NCI-H2029 (cell line): Measurements from ENCODE around the gene TEX261.
"Not testable (repeated sequence)": the region's sequence is repeated elsewhere in the genome, so short reads cannot be mapped to it uniquely, and the experiment has no call there.

Source experiments
- DNase-seq: peaks from one replicate; lab custom pipeline; 2025; lab: John Stamatoyannopoulos, UW

TEX261 gene

DNA sequence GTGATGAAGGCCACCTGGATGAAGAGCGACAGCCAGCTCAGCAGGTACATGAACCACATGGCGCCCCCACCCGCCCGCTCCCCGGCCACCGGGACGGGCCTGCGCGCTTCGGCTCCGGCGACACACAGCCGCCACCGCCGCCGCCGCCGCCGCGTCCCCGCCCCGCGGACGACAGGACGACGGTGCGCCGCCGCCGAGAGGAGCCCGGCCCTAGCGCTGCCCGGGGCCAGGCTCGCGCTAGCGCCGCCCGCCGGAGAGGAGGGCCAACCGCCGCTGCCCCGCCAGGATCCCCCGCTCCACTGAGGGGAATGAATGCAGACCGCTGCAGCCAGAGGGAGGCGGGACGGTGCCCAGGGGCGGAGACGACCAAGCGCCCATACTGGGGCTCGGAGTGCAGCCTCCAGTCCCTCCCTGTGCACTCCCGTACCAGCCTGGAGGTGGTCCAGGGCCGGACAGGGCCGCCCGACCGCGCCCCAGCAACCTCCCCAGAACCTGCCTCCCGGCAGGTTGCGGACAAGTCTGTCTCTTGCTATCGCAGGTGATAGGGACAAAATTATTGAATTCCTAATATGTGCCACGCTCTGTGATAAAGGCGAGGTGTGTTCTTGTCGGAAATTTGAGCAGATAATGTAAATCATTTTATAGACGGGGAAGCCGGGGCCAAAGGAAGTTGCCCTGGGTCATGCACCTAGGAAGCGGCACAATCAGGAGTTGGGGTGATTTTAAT is at the start of gene TEX261:
Gene TEX261 (minus strand): TSS at position 175 of the 727 bp plus-strand sequence. CDS start 116 bp downstream, at position 59.
- peak; percentile 72 for DNase-seq

DNA sequence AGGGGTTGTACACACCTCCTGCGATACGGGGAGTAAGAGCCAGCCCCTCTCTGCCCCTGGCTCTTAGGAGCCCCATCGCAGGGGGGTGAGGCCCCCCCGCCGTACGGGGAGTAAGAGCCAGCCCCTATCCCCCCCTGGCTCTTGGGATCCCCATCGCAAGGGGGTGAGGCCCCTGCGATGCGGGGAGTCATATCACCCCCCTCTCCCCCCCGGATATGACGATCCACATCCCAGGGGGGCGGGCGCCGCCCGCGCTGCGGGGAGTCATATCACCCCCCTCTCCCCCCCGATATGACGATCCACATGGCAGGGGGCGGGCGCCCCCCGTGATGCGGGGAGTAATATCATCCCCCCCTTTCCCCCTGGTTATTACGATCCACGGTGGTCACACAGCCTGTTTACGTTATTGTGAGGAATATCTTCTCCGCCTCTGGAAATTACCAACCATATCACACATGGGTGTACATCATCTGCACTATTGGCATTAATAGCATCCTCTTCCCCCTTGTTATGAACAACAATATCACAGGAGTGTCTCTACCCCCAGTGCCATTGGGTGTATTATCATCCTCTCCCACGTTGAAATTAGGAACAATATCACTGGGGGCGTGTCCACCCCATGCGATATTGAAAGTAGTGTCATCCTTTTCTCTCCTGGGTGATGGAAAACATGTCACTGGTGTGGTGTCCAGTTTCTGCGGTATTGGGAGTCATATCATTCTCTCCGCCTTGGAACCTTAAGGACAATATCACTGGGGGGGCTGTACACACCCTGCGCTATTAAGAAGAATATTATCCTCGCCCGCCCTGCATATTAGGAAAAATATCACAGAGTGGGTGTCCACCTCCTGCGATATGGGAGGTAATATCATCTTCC is 49.1 kb upstream of the TEX261 start:
- DNase-seq: no peak

DNA sequence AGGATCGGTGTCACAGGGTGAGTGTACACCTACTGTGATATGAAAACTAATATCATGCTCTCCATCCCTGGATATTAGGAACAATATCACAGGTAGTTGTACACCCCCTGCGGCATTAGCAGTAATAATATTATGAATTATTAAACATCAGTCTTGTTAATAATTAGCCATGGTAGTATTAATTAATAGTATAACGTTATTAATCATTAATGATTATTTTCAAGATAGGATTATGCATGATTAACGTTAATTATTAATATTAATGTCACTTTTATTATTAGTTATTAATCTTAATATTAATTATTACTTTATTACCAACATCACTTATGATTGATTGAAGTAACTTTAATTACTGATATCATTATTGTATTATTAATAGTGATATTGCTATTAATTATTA is 47.6 kb upstream of the TEX261 start:
- DNase-seq: no peak

DNA sequence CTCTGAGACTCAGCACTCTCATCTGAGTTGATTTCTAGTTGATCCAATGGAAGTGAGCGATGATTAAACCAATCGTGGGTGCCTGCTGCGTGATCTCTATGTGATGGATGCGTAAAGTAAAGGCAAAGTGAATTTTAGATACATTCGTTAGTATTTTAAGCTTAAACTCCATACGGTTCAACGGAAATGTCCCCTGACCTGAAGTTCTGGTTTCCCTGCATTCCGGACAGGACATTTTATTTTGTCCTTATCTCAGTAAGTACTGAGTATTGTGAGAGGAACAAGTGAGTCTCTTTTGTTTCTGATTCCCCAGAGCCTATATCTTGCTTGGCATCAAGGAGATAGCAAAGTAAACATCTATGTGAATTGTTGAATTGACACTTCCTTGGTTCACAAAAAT is 41.6 kb upstream of the TEX261 start:
- not testable (repeated sequence) for DNase-seq

DNA sequence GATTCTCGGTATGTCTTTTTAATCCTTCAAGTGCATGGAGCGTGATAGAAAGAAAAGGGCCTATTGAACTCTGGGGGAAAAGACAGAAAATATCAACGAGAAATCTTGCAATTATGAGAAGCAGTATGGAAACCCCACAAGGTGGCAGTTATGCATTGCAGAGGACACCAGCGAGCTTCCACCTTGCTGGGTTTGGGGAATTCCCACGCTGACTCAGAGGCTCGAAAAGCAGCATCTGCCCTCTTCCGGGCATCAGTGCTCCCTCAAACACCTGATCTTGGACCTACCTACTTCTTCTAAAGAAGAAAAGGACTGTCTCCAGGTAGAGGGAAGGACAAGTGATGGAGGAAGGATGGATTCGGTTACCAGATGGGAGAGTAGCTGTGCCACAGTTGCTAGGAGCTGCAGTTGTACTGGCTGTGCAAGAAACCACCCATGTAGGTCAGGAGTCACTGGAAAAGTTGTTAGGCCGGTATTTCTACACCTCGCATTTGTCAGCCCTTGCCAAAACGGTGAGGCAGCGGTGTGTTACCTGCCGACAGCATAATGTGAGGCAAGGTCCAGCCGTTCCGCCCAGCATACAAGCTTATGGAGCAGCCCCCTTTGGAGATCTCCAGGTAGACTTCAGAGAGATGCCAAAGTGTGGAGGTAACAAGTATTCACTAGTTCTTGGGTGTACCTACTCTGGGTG is 29.0 kb upstream of the TEX261 start:
- DNase-seq: not testable (repeated sequence)

DNA sequence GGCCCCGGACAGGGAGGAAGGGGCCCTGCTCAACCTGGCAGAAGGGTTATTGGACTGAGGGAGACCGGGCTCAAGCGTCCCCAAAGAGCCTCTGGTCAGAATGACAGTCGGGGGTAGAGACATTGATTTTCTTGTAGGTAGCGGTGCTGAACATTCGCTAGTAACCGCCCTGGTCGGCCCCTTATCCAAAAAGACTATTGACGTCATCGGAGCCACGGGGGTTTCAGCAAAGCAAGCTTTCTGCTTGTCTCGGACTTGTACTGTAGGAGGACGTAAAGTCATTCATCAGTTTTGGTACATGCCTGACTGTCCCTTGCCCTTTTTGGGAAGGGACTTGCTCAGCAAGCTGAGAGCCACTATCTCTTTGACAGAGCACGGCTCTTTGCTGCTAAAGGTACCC is 26.7 kb upstream of the TEX261 start:
- not testable (repeated sequence) for DNase-seq

DNA sequence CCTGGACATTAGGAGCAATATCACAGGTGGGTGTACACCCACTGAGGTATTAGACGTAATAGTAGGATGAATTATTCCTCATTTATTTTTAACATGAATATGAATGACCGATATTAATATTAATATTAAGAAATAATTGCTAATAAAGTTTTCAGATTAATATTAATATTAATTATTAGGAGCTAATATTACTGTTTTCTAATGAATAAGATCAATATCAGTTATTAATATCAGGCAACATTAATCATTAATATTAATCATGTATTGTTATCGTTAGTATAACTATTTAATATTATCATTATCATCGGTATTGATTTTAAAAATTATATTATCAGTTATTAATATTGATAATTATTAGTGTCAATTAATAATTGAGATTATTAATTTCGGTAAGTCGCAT is 25.3 kb upstream of the TEX261 start:
- not testable (repeated sequence) for DNase-seq

DNA sequence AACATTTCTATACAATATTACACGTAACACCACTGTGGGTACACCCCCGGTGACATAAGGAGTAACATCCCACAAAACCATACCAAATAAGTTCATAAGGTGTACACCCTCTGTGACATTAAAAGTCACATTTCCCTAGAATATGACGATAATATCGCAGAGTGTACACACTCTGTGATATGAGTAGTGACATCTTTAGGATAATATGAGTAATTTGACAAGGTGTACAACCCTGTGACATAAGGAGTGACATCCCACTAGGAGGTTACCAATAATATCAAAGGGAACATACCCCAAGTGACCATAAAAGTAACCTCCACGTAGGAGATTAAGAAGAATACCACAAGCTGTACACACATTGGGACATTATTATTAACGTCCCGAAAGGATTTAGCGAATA is 24.0 kb upstream of the TEX261 start:
- no peak for DNase-seq

DNA sequence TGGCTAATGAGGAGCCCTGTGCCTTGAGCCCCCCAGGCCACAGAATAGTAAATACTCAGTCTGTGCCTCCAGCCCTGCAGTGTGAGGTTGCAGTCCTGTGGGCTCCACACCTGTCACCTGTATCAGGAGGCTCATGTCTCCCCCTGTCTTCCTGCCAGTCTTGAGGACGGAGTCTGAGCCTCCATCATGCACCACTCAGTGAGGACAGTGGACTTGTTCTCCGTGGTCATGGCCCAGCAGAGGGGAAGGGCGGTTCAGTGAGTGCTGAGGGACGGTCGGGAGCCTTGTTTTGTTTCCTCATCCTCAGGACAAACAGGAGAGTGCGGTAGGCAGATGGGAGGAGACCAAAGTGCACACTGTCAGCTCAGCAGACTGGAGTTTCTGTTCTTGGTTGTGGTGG is 17.1 kb upstream of the TEX261 start:
- not testable (repeated sequence) for DNase-seq

DNA sequence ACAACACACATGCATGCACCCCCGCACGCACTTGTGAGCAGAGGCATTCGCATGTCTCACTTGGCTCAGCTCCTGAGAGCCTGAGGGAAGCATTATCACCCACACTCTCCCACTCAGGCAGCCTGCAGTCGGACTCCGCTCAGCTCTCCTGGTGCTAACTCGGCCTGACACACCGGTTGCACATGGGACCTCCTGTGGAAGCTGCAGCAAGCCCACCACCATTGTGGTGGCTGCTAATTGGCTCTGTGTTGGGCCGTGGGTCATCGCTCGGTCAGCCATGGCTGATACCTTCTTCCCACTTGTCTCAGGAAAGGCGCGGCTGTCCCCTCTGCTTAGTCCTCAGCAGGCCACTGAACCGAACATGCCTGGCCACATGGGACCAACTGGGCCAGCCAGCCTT is 13.7 kb upstream of the TEX261 start:
- DNase-seq: no peak

DNA sequence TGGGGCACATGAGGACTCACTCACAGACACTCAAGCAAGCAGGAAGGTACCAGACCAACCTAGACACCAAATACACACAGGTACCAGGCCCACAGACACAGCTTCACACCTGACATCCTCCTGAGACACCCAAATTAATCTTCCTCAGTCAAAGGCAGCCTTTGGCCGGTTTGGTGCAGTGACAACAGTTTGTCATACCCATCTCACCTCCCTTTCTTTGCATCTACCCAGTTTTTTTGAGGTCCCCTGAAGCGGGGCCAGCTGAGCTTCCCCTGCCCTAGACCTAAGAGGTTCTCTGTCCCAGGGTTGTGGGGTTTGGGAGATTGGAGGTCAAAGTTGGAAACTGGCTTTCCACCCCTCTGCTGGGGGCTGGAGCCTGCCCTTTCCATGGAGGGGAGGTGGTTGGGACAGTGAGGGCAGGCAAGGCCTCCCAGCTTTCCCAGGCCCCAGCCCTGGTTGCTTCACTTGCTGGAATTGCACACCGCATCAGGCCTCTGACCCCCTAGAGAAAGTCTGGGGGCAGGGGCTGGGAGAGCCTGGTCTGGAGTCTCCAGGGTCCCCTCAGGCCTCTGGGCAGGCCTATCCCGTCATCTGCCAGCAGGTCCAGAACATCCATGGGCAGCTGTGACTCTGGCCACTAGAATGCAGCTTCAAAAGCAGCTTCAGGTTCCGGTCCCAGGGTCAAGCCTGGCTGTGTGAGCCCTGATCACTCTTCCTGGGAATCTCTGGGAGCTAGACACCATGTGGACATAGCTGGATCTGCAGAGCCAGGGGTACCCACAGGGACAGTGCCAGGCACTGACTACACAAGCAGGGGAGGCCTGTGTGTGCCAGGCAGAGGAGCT is 12.5 kb upstream of the TEX261 start:
- no peak for DNase-seq

DNA sequence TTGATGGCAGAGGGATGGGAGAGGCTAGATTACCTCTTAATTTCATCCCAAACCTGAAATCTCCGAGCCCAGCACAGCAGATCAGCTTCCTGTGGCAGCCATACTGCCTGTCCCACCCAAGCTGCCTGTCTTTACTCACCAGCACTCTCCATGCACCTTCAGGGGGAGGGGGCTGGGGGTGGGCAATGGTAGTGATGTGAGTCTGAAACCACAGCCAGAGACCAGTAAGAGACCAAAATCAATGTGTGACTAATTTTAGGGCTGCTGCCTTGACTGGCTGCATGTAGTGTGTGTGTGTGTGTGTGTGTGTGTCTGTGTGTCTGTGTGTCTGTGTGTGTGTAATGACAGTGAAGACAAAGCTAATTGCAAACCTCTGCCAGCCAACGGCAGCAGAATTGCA is 11.7 kb upstream of the TEX261 start:
- no peak for DNase-seq

DNA sequence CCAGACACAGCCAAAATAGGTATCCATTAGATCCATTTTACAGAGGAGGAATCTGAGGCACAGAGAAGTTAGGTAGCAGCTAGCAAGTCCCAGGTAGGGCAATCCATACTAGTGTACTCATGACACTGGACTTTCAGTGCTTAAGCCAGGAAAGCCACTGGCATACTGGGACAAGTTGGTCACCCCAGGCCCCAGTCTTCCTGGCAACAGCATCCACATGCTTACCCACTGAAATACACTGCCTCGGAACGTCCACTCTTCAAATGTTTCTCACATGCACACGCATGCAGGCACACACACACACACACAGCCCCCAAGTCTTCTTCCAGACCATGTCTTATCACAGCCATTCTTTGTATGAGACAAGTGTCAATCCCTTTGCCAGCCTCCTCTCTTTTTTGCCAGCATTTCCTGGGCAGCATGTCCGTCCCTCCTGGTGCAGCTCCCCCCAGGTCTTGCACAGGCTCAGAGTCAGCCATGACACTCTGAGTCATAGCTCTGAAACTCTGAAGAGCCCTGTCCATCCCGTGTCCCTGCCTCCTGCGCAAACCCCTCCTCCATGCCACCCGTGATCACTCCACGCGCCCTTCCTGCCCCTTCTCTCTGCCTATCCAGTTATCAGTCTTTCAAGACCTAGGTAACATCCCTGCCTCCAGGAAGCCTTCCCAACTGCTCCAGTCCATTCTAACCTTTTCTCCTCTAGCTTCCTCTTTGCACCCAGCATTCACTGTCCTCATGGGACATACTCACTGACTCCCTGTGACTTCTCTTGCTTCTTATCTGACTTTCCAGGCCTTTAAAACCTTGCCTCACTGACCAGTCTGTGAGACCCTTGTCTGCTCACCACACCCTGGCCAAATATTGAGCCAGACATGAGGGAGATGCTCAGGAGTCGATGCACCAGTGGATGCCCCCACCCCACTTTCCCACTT is 10.9 kb upstream of the TEX261 start:
- DNase-seq: no peak

DNA sequence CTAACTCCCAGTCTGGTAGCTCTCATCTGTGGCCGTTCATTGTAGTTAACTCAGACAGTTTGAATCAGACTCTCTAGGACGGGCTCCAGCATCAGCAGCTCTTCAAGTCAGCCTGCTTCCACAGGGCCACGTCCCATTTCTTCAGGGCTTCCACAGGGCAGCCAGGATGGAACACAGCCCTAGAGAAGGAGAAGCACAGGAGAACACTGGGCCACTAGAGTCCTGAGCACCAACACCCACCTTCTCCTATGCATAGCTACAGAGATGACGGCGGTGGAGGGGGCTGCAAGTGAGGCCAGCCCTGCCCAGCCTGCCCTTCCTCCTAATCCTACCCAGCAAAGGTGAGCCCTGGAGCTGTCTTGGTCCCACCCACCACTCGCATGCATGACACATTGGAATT is 10.2 kb upstream of the TEX261 start:
- no peak for DNase-seq

DNA sequence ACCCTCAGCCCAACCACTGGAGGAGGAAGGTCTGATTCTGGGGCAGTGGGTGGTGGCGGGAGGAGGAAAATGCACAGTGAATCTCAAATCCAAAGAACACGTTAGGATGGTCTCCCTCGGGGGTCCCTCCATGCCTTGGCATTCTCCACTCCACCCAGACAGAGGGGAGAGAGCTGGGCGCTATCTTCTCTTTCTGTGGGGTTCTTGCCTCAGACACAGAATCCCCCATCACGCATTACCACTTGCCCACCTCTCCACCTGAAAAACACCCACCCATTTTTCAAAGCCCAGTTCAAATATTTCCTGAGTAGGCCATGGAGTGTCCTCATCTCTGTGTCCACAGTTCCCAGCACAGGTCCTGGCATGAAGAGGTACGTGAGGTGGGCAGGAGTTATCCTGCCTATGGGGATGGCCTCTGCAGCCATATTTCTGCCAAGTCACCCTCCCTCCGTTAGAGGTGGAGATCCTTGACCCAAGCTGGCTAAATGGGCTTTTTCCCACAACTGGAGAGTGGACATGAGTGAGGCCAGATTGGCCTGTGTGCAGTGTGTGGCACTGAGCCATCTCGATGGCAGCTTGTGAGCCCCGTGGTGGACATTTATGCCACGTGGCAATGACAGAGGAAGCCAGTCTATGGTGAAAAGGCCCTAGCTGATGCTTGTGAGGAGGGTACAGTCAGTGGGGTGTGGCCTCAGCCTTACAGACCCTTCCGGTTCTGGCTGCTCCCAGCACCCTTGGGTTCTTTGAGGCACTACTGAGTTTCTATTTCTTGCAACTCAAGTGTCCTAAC is 9.5 kb upstream of the TEX261 start:
- DNase-seq: no peak

DNA sequence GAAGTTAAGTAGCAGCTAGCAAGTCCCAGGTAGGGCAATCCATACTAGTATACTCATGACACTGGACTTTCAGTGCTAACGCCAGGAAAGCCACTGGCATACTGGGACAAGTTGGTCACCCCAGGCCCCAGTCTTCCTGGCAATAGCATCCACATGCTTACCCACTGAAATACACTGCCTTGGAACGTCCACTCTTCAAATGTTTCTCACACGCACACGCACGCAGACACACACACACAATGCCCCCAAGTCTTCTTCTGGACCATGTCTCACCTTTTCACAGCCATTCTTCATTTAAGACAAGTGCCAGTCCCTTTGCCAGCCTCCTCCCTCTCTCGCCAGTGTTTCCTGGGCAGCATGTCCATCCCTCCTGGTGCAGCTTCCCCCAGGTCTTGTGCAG is 8.7 kb upstream of the TEX261 start:
- no peak for DNase-seq

DNA sequence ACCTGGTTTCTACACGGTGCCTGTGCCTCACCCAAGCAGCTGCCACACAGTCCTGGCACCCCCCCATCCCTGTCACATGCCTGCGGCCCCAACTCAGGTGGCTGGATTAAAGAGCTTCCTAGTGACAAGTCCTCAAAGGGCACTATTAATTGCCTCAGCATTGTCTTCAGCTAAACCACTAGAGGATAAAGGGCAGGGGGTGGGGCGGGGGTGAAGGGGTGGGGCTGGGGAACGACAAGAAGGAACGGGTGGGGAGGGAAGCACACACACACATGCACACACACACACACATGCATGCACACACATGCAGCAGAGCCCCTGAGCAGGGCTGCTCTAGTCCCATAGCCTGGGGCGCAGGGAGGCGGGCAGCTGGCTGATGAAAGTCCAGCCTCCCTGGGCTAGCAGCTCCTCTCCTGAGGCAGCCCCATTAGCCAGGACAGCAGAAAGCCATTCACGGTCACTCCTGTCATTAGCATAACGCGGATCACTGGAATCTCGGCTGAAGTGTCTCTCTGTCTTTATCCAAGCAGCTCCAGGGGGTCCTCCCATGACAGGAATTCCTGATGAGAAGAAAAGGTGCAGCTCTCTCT is 7.4 kb upstream of the TEX261 start:
- no peak for DNase-seq

DNA sequence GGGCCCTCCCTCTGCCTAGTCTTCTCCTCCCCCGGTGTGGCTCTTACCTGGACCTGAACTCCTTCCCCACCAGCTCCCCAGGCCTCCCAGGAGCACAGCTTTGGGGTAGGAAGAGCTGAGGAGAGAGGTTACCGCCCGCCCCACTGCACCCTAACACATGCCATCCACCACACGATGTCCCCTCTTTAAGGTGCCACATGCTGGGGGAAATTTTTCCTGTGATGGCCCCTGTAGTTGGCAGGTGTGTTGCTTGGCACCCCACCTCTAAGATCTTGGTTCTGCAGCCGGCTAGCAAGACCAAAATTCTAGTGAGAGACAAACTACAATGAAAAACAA is 6.9 kb upstream of the TEX261 start:
- DNase-seq: no peak

DNA sequence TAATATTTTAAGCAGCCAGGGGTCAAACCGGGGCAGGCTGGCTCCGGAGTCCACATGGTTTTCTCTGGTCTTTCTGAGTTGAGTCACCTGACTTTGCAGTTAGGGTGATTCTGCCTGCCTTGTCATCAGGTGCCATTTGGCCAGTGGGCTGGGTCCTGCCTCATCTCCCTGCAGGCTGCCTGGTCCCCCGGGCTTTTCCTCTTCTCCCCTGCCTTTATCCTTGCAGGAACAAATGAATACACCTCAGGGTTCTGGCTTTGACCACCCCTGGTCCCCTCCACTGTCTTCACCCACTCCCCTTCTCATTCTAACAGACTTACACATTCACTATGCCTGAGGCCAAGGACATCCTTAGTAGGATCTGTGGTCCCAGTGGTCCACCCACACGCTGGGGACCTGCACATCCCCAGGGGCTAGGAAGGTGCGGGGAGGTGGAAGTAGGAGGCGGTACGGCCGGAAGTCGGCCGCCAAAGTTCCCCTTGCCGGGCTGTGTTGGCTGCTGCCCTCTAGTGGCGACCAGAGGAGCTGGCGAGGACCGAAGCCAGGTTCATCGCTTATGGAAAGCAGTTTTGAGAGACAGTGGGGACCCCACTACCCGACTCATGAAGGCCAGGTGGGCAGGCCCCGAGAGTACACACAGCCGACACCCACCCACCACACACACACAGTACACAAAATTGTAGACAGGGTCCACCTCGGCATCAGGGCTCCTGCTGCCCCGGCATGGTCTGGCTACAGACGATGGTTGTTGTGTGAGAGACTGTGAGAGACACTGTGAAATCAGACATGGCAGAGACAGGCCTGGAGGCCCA is 6.3 kb upstream of the TEX261 start:
- peak; percentile 41 for DNase-seq
